Adrenal gland (tissue), 5 donors: ENCODE results near the gene TNS1.

ENCODE experiments used
- POLR2A ChIP-seq, 2 donors: fragments of 450-650 bp; IDR thresholded peaks; one replicate each; pipeline ENCODE4 v1.6.1; 2017; ENCODE audit warnings: antibody characterized with exemption in 2 of 2, mild to moderate bottlenecking in 2 of 2, moderate library complexity in 1 of 2
- TF ChIP-seq, protein P1 (sequence below), 6 experiments: fragments of 450-650 bp in 4 of 6; fragments of 200-600 bp in 2 of 6; sonication (generic) in 1 of 6; IDR thresholded peaks; 1 replicate in 5 of 6; 2 replicates in 1 of 6; pipeline versions ENCODE4 v1.5.1 to v1.8.0; 2016 to 2021; ENCODE audit warnings: antibody characterized with exemption in 6 of 6, mild to moderate bottlenecking in 2 of 6, moderate library complexity in 1 of 6
- donor health status: DM: no; HTN: no; CAD: no.

DNA sequence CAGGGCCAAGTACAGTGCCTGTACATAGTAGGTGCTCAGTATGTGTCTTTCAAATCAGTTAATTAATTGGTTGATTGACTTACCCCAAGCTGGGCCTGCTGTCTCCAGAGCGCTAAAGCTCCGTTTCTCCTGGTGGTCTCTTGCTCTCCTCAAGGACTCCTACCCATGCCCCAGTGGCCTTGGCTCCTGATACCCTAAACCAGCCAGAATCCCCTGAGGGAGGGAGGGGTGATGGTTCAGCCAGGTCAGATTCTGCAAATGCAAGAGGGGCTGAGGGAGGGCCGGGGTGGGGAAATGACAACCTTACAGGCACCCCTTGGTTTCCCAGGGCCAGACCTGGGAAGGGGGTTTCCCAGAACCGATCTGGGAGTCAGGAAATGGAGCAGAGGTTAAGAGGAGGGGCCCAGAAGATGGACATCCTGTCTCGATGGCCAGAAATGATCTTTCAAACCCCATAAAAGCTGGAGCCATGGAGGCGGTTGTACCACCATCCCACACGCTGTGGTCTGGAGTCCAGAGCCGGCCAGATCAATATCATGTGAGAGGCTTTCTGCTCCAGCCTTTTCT lies 209.1 kb downstream of the TNS1 start:
- TF ChIP-seq POLR2A (IDR thresholded peaks at IDR 0.05): no peak
- TF ChIP-seq, protein P1, sequence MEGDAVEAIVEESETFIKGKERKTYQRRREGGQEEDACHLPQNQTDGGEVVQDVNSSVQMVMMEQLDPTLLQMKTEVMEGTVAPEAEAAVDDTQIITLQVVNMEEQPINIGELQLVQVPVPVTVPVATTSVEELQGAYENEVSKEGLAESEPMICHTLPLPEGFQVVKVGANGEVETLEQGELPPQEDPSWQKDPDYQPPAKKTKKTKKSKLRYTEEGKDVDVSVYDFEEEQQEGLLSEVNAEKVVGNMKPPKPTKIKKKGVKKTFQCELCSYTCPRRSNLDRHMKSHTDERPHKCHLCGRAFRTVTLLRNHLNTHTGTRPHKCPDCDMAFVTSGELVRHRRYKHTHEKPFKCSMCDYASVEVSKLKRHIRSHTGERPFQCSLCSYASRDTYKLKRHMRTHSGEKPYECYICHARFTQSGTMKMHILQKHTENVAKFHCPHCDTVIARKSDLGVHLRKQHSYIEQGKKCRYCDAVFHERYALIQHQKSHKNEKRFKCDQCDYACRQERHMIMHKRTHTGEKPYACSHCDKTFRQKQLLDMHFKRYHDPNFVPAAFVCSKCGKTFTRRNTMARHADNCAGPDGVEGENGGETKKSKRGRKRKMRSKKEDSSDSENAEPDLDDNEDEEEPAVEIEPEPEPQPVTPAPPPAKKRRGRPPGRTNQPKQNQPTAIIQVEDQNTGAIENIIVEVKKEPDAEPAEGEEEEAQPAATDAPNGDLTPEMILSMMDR (IDR thresholded peaks at IDR 0.05): no peak
